ENCODE data around the gene CTTN.

Gene CTTN

DNA sequence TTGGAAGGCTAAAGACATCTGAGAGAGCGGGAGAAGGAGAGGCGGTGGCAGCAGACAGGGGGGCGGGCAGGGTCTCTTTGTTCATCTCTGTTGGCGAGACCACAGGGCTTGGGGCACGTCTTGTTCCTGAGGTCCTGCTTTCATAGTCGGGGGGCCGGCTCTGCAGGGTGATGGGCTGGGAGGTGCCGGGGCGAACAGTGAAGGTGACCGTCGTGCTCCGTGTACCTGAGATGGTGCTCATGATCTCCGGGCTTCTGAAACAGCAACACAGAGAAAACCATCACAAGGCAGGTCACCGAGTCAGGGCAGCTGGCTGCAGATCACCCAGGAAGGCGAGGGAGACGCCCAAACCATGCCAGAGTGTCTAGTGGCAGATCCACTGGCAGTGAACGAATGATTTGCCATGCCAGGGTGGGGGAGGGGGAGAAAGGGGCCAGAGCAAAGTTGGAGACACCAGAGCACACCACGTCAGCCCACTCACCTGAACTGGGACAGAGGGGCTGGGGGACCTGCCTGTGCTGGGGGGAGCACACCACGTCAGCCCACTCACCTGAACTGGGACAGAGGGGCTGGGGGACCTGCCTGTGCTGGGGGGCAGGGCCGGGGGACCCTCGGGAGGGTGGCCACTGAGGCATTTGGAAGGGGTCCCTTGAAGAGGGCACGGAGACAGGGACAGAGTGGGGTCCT is 75.0 kb downstream of the CTTN start:
- DNase-seq (ENCODE audit: low spot score), result no peak
- TF ChIP-seq, protein P1, sequence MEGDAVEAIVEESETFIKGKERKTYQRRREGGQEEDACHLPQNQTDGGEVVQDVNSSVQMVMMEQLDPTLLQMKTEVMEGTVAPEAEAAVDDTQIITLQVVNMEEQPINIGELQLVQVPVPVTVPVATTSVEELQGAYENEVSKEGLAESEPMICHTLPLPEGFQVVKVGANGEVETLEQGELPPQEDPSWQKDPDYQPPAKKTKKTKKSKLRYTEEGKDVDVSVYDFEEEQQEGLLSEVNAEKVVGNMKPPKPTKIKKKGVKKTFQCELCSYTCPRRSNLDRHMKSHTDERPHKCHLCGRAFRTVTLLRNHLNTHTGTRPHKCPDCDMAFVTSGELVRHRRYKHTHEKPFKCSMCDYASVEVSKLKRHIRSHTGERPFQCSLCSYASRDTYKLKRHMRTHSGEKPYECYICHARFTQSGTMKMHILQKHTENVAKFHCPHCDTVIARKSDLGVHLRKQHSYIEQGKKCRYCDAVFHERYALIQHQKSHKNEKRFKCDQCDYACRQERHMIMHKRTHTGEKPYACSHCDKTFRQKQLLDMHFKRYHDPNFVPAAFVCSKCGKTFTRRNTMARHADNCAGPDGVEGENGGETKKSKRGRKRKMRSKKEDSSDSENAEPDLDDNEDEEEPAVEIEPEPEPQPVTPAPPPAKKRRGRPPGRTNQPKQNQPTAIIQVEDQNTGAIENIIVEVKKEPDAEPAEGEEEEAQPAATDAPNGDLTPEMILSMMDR (IDR thresholded peaks at IDR 0.05; ENCODE audit: extremely low read depth, missing control alignments), result no peak

DNA sequence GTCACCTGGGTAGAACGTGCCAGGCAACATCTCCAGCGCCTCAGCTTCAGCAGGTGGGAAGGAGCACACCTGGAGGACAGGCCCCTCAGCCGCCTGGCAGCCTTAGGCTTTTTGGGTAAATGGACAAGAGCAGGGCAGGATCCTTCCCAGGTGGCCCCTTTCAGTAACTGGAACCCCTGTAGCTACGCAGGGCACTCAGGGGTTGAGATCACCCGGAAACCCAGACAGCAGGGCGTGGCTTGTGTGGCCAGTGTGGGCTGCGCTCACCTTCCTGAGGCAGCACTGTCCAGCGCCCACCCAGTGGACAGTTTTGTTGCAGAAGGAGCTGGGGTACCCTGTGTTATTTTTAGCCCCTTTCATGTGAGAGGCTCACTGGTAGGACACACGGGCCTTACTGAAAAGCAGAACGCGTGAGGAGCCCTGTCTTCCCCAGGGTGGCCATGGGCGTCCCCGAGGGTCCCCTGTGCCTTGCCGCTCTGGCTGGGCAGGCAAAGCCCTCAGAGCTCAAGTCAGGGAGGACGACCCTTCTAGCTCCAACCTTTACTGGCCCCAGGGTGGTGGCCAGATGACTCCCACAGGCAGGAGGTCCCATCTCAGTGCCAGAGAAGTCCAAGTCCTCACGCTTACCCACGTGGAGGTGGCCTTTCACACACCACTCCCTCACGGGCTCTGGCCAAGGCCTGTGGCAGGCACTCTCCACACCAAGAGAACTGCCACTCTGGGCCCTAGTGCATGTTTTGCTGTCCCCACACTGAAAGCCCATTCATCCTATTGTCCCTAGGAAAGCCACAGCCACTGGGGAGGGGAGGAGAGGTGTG is 75.8 kb downstream of the CTTN start:
- TF ChIP-seq, protein P1 (IDR thresholded peaks at IDR 0.05; ENCODE audit: extremely low read depth, missing control alignments), result no peak
- DNase-seq (ENCODE audit: low spot score), result no peak

DNA sequence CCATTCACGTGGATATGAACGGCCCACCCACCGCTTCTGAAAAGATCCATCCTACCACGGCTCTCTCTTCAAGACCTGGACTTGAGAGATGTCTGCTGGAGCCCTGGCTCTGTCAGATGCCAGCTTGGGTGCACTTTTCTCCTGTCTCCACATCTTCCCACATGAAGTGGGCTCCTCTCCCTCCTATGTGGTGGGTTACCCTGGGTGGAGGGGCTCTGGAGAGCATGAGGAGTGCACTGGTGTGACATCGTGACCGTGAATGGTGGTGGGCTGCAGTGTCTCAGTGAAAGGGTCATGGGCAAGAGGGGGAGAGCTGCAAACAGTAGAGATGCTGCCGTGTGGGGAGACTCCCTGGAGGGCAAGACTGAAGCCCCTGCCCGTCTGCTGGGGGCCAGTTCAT is 76.4 kb downstream of the CTTN start:
- TF ChIP-seq, protein P1 (IDR thresholded peaks at IDR 0.05; ENCODE audit: extremely low read depth, missing control alignments), result no peak
- no peak for DNase-seq (ENCODE audit: low spot score)

DNA sequence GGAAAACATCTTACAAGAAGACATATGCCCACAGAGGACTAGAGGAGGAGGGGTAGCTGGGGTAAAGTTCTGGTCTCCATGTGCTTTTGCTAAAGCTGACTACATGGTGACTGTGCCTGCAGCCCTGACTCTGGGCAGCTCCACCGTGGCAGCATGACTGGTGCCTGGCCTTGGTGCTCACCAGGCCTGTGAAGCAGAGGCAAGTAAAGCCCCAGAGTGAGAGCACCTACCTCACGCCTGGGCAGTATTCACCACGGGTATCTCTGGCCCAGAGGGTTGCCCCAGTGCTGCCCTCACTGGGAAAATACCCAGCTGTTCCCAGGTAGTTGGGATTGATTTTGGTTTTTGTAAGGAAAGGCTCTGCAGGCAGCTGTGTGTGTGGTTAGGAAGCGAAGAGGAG is 78.3 kb downstream of the CTTN start:
- TF ChIP-seq, protein P1 (IDR thresholded peaks at IDR 0.05; ENCODE audit: extremely low read depth, missing control alignments), result no peak
- DNase-seq (ENCODE audit: low spot score), result no peak

DNA sequence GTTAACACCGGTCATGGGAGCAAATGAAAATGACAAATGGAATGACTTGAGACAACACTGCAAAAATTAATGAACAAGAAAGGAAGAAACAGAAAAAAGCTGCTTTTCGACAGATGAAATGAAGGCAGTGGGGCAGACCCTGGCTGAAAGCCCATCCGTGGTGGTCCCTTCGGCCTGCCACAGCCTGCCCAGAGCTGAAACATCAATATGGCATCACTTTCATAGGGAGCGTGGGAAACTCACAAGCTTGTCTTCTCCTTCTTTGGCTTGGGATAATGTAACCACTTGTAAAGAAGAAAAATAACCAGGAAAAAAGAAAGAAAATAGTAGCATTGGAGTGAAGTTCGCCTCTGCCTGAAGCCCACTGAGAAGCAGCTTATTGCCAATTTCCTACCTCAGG is 78.8 kb downstream of the CTTN start:
- TF ChIP-seq, protein P1 (IDR thresholded peaks at IDR 0.05; ENCODE audit: extremely low read depth, missing control alignments), result no peak
- no peak for DNase-seq (ENCODE audit: low spot score)

DNA sequence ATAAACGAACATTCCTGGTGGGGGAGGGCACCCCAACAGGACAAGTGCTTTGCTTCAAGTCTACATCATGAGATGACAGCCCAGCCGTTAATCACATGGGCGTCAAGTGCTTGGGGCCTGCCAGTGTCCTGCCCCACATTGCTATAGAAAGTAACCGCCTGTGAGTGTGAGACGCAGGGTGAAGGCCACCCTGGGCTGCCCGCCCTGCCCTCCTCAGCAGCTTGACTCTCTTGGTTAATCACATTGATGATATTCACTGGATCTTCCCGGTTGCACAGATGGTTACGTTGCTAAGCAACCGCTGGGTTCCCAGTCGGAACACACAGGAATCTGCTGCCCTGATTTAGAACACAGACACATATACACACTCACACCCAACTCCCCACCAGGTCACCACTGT is 79.3 kb downstream of the CTTN start:
- TF ChIP-seq, protein P1 (IDR thresholded peaks at IDR 0.05; ENCODE audit: extremely low read depth, missing control alignments), result no peak

DNA sequence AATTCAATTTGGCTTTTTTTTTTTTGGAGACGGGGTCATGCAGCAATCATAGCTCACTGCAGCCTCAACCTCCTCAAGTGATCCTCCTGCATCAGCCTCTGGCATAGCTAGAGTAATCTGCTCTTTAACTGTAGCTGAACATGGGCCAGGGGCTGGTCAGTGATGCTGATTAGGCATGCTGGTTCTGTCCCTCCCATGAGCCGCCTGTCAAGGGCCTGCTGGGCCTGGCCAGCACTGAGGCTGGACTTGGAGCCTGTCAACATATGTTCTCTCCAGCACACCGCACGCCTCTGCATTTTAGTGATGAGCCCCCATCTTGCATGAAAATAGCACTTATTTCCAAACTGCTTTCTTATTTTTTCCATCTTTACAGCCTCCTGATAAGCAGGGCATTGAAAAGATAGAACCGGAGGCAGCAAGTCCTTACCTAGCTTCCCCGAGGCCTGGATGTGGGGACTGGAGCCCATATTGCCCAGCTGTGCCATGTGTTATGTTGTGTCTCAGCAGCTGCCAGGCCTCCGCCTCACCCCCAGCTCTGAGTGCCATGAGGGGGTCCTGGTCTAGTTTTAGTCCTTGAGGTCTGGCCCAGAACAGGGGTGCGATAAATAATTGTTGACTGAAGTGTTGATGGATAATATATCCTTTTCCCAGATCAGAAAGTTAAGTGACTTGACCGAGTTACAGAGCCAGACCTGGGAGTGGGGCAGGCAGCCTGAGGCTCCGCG is 80.0 kb downstream of the CTTN start:
- TF ChIP-seq, protein P1 (IDR thresholded peaks at IDR 0.05; ENCODE audit: extremely low read depth, missing control alignments), result no peak
- DNase-seq (ENCODE audit: low spot score), result no peak

More for the DNA sequence above, 79.3 kb downstream of the CTTN start:
- DNase-seq (ENCODE audit: low spot score), result no peak
